ENCODE measurements around the gene VEGFC.

- no peak for TF ChIP-seq POLR2A (IDR thresholded peaks at IDR 0.05)
- TF ChIP-seq POLR2AphosphoS5 (IDR thresholded peaks at IDR 0.05; ENCODE audit: insufficient read depth in 1 of 2, low read depth in 1 of 2), result no peak
These were observed 40.5 kb downstream of the VEGFC start for GRCh38 chr4:176752191-176752749.
